ENCODE measurements around the gene PEX7.
"Not testable (repeated sequence)": the region's sequence is repeated elsewhere in the genome, so short reads cannot be mapped to it uniquely, and the experiment has no call there.

PEX7 gene

GRCh38 chr6:136790411-136791295 is 31.7 kb upstream of the PEX7 start:
- DNase-seq (ENCODE audit: low read depth in 3 of 3): no peak

- DNase-seq (ENCODE audit: low read depth in 3 of 3): peak in 2 of 3 experiments; percentile 24 to 40
These were observed 30.9 kb upstream of the PEX7 start for GRCh38 chr6:136791296-136792094.

GRCh38 chr6:136792095-136792409 is 30.3 kb upstream of the PEX7 start:
- DNase-seq (ENCODE audit: low read depth in 3 of 3): no peak

GRCh38 chr6:136792410-136793262 is 29.8 kb upstream of the PEX7 start, which contains the start of gene MAP3K5:
Gene MAP3K5 (minus strand): TSS chr6:136792477. CDS start chr6:136792157, 320 bp downstream.
- DNase-seq (ENCODE audit: low read depth in 3 of 3): peak; percentile 91 to 95 (median 93)

- no peak for DNase-seq (ENCODE audit: low read depth in 3 of 3)
These were observed 29.0 kb upstream of the PEX7 start for GRCh38 chr6:136793363-136793762.

- no peak for DNase-seq (ENCODE audit: low read depth in 3 of 3)
These were observed 27.0 kb upstream of the PEX7 start for GRCh38 chr6:136795386-136795785.

- no peak for DNase-seq (ENCODE audit: low read depth in 3 of 3)
These were observed 26.4 kb upstream of the PEX7 start for GRCh38 chr6:136795996-136796395.

GRCh38 chr6:136798044-136798443 is 24.3 kb upstream of the PEX7 start:
- no peak for DNase-seq (ENCODE audit: low read depth in 3 of 3)

- DNase-seq (ENCODE audit: low read depth in 3 of 3): no peak
These were observed 20.8 kb upstream of the PEX7 start for GRCh38 chr6:136801581-136801980.

GRCh38 chr6:136803608-136804007 is 18.8 kb upstream of the PEX7 start:
- DNase-seq (ENCODE audit: low read depth in 3 of 3): no peak

- DNase-seq (ENCODE audit: low read depth in 3 of 3): no peak
These were observed 13.1 kb upstream of the PEX7 start for GRCh38 chr6:136809091-136809860.

GRCh38 chr6:136811272-136811671 is 11.1 kb upstream of the PEX7 start:
- DNase-seq (ENCODE audit: low read depth in 3 of 3): no peak

- DNase-seq (ENCODE audit: low read depth in 3 of 3): no peak
These were observed 10.2 kb upstream of the PEX7 start for GRCh38 chr6:136812174-136812573.

- not testable (repeated sequence) for DNase-seq (ENCODE audit: low read depth in 3 of 3)
These were observed 6.8 kb upstream of the PEX7 start for GRCh38 chr6:136815608-136816007.

GRCh38 chr6:136816656-136817055 is 5.7 kb upstream of the PEX7 start:
- DNase-seq (ENCODE audit: low read depth in 3 of 3): no peak

- DNase-seq (ENCODE audit: low read depth in 3 of 3): no peak
These were observed 1.8 kb upstream of the PEX7 start for GRCh38 chr6:136820561-136820960.

- DNase-seq (ENCODE audit: low read depth in 3 of 3): peak in 1 of 3 experiments; percentile 6
These were observed 381 bp upstream of the PEX7 start for GRCh38 chr6:136822046-136822375.

- DNase-seq (ENCODE audit: low read depth in 3 of 3): no peak
These were observed 802 bp downstream of the PEX7 start for GRCh38 chr6:136823128-136823660.

GRCh38 chr6:136826216-136826615 is 3.8 kb downstream of the PEX7 start:
- DNase-seq (ENCODE audit: low read depth in 3 of 3): no peak

GRCh38 chr6:136831873-136832562 is 9.6 kb downstream of the PEX7 start:
- no peak for DNase-seq (ENCODE audit: low read depth in 3 of 3)
